ENCODE results near the gene PTGES2.

GRCh38 chr9:128103589-128103962 lies 24.0 kb downstream of the PTGES2 start:
- TF ChIP-seq CTCF (IDR thresholded peaks at IDR 0.05) = no peak
- TF ChIP-seq POLR2AphosphoS5 (IDR thresholded peaks at IDR 0.05; ENCODE audit: low read depth, low read length) = no peak
- TF ChIP-seq, protein P1, sequence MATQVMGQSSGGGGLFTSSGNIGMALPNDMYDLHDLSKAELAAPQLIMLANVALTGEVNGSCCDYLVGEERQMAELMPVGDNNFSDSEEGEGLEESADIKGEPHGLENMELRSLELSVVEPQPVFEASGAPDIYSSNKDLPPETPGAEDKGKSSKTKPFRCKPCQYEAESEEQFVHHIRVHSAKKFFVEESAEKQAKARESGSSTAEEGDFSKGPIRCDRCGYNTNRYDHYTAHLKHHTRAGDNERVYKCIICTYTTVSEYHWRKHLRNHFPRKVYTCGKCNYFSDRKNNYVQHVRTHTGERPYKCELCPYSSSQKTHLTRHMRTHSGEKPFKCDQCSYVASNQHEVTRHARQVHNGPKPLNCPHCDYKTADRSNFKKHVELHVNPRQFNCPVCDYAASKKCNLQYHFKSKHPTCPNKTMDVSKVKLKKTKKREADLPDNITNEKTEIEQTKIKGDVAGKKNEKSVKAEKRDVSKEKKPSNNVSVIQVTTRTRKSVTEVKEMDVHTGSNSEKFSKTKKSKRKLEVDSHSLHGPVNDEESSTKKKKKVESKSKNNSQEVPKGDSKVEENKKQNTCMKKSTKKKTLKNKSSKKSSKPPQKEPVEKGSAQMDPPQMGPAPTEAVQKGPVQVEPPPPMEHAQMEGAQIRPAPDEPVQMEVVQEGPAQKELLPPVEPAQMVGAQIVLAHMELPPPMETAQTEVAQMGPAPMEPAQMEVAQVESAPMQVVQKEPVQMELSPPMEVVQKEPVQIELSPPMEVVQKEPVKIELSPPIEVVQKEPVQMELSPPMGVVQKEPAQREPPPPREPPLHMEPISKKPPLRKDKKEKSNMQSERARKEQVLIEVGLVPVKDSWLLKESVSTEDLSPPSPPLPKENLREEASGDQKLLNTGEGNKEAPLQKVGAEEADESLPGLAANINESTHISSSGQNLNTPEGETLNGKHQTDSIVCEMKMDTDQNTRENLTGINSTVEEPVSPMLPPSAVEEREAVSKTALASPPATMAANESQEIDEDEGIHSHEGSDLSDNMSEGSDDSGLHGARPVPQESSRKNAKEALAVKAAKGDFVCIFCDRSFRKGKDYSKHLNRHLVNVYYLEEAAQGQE (IDR thresholded peaks at IDR 0.05; ENCODE audit: insufficient read depth in 1 of 2, low read depth in 2 of 2, low read length in 1 of 2) = no peak
- no peak for TF ChIP-seq TCF7L2 (IDR thresholded peaks at IDR 0.05; ENCODE audit: low read depth, low read length)
- no peak for TF ChIP-seq SIN3A (IDR thresholded peaks at IDR 0.05; ENCODE audit: borderline replicate concordance, insufficient read depth, low read depth, low read length)
